Measurements from ENCODE around the gene RTN4RL1. TPM values are rescaled to one million over a fixed set of nuclear protein-coding genes. Genes with fewer than 3 reads are reported as not detected.

The RTN4RL1 gene
- total and polyA plus RNA-seq, 2 of the 13 experiments (the other 11 are each of a cell fraction or from before 2014, with no cell fraction given): 0.01 TPM; not detected in 1

DNA sequence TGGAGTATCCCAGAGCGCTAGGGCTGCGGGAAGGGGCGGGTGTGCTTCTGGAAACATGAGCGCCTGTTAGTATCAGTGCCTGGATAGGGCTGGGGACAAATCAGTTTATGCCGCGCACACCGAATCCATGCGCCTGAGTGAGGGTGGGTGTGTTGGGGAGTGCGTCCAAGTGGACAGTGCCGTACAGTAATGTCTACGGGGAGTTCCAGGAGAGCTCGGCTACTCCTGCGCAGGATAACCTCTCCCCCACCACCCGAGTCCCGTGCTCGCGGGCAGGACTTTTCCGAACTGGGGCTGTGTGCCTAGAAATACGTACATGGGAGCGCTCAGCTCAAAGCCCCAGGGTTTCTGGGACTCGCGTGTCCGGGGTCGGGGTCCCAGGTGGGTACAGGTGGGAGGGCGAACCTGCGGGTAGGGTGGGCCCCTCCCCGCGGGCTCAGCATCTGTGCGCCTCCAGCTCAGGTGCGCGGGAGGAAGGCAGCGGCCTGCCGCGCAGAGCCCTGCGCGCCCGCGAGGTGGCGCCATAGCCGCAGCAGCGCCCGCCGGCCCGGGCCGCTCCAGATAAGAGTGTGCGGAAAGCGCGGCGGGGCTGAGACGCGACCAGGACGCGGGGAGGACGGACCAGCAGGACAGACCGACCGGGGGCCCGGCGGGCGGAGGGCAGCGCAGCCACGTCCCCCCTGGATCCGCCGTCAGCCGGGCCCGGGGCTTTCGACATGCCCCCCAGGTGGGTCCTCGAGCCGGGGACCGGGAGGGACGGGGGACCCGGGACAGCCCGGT is 29.6 kb upstream of the RTN4RL1 start, which contains the start of gene HIC1 (continued):
- TF ChIP-seq ZNF280D (CRISPR knock-in tag; IDR thresholded peaks at IDR 0.05) (no peak), AHR (CRISPR knock-in tag; IDR thresholded peaks at IDR 0.05) (no peak), ZNF670 (CRISPR knock-in tag; IDR thresholded peaks at IDR 0.05; ENCODE audit: borderline replicate concordance) (no peak), ZNF883 (CRISPR knock-in tag; IDR thresholded peaks at IDR 0.05; ENCODE audit: not compliant biosample characterization) (peak; percentile 6), ZNF879 (CRISPR knock-in tag; IDR thresholded peaks at IDR 0.05) (no peak), ZSCAN29 (CRISPR knock-in tag; conservative IDR thresholded peaks at IDR 0.05) (0 out of 2 replicates have a peak, but pooled peaks have one; percentile 44), NR1H2 (CRISPR knock-in tag; IDR thresholded peaks at IDR 0.05; ENCODE audit: borderline replicate concordance, low read depth) (no peak), SP1 (IDR thresholded peaks at IDR 0.05) (no peak), SP1 (CRISPR knock-in tag; IDR thresholded peaks at IDR 0.05) (no peak), WIZ (CRISPR knock-in tag; IDR thresholded peaks at IDR 0.05) (no peak), MLLT10 (CRISPR knock-in tag; IDR thresholded peaks at IDR 0.05) (no peak), ZFP90 (CRISPR knock-in tag; IDR thresholded peaks at IDR 0.05; ENCODE audit: borderline replicate concordance) (no peak), MEIS1 (CRISPR knock-in tag; IDR thresholded peaks at IDR 0.05; ENCODE audit: borderline replicate concordance) (no peak), ZNF782 (CRISPR knock-in tag; IDR thresholded peaks at IDR 0.05; ENCODE audit: borderline replicate concordance) (no peak), AGO2 (optimal IDR thresholded peaks at IDR 0.05; ENCODE audit: low read depth, low read length) (no peak), SYNCRIP (IDR thresholded peaks at IDR 0.05; ENCODE audit: insufficient read depth, low read depth, low read length) (no peak), NCOA1 (CRISPR knock-in tag; IDR thresholded peaks at IDR 0.05) (no peak), CHCHD3 (CRISPR knock-in tag; IDR thresholded peaks at IDR 0.05) (no peak), ZBTB39 (CRISPR knock-in tag; IDR thresholded peaks at IDR 0.05) (peak; percentile 28; the same call in 1 of the 2 replicates), RFX5 (IDR thresholded peaks at IDR 0.05; ENCODE audit: low read depth, low read length) (no peak), ZNF230 (CRISPR knock-in tag; IDR thresholded peaks at IDR 0.05) (no peak), SMAD9 (CRISPR knock-in tag; IDR thresholded peaks at IDR 0.05) (no peak), ZNF101 (CRISPR knock-in tag; IDR thresholded peaks at IDR 0.05; ENCODE audit: borderline replicate concordance, low read depth) (no peak), SIN3A (IDR thresholded peaks at IDR 0.05; ENCODE audit: borderline replicate concordance, low read depth, low read length) (no peak)
- TF ChIP-seq, protein P1, sequence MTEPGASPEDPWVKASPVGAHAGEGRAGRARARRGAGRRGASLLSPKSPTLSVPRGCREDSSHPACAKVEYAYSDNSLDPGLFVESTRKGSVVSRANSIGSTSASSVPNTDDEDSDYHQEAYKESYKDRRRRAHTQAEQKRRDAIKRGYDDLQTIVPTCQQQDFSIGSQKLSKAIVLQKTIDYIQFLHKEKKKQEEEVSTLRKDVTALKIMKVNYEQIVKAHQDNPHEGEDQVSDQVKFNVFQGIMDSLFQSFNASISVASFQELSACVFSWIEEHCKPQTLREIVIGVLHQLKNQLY (CRISPR knock-in tag; IDR thresholded peaks at IDR 0.05): no peak
- TF ChIP-seq, protein P2, sequence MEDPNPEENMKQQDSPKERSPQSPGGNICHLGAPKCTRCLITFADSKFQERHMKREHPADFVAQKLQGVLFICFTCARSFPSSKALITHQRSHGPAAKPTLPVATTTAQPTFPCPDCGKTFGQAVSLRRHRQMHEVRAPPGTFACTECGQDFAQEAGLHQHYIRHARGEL (CRISPR knock-in tag; IDR thresholded peaks at IDR 0.05): no peak

Measured in HepG2 (cell line).